Islet of Langerhans (tissue), 1 donor: ENCODE data around the gene CYBRD1.
"Not testable (repeated sequence)": the region's sequence is repeated elsewhere in the genome, so short reads cannot be mapped to it uniquely, and the experiment has no call there.

ENCODE experiments used
- FAIRE-seq: peaks from one replicate; lab custom pipeline; 2011; peaks lifted over from hg19 to GRCh38; lab: Jason Lieb, UNC

CYBRD1 gene

DNA sequence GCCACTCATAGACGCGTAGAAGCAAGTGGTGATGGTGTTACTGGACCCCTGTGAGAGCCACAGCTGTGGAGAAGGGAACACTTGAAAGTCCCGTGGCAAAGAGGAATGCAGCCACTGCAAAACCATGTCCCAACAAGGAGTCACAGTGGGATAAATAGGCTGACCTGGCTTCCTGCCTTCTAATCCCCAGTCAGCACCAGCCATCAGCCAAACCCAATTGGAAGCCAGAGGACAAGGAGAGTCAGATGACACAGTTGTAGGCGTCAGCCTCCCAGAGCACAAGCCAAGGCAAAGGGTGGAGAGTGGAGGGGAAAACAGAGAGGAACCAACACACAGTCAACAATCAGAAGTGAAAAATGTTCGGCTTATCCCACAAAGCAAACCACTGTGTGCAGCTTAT is 5.5 kb upstream of the CYBRD1 start:
- no peak for FAIRE-seq

DNA sequence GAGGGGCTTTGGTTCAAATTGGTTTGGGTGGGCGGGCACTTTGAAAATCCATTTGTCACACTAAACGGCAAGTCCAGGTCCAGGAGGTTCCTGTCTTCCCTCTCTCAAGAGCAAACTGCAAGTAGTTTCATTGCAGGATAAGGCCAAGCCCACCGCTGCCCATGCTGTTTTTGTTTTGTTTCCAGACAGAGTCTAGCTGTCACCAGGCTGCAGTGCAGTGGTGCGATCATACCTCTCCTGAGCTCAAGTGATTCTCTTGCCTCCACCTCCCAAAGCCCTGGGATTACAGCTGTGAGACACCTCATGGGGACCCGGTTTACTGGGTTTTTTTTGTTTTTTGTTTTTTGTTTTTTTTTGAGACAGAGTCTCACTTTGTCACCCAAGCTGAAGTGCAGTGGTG is 1.8 kb upstream of the CYBRD1 start:
- no peak for FAIRE-seq

DNA sequence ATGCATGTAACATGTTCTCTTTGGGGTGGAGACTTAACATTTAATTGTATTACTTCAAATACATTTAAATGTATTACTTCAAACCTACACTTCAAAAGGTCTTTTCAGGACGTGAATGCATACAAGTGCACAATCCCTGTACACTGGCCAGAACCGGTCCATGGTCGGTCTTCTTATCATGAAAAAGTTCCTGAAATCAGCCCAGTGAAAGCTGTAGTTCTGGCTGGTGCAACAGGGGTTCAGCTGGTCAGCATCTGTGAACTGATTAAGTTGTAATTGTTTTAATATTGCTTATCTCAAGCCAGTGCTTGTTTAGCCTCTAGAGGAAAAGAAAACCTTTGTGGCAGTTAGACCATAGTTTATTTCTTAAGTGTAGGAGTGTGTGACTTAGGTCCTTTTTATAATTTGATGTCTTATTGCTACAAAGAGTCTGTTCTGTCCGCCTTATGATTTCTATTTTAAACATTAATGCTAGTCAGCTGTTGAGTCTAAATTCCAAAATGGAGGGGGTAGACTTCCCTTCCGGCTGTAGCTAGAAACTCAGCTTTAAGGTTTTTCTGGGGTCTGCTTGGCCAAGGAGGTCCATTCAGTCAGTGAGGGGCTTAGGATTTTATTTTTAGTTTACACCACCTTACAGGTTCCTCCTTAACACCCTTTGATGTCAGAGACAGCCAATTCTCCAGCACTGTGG is 768 bp upstream of the CYBRD1 start:
- FAIRE-seq: no peak

DNA sequence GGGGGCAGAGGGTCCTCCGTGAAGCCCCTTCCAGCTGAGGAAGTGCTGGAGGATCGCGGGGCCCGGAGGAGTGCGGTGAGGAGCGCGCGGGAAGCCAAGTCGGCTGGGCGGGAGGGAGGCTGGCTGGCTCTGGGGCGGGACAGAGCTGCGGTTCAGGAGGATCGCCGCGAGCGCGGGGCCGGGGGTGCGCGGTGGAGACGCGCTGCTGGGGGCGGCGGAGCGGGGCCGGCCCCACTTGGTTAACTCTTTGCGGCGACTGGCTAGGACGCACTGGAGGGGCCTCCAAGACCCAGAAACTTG is 464 bp downstream of the CYBRD1 start:
- FAIRE-seq: no peak

DNA sequence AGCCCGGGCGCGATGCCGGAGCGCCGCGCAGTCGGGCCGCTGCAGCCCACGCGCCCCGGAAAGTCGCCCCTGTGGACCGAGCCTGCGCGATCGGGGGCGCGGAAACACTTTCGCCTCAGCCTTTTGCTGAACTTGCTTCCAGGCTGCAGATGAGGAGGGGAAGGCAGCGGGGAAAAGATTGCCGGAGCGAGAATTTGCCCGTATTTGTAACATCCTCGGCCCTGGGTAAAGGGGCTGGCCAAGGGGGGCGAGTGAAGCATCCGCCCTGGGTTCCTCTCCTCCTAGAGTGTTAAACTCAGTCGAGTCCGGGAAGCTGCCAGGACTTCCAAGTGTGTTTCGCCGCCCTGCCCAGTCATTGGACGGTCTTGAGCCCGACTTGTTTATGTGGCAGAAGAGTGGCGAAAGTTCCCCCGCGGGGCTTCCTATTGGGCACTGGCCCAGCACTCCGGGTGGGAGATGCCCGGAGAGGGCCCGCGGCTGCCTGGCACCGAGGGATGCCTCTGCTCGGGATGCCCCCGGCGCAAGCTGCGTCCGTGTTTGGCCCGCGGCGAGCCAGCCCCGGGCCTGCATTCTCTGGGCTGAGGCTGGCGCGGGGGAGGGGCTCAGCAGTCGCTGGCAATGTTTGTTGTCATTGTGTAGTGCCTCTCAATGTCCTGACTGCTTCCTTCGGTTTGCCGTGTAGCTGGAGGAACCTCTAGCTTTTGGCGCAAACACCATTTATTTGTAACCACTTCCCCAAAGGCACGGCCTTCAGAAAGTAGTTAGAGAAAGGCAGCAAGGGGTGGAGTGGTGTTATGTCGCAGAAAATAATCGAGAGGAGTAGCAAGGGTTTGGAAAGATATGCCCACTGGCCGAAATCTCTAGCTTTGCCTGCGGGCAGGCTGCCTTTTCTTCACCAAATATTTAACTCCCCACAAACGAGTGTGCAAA is 1.1 kb downstream of the CYBRD1 start:
- FAIRE-seq: no peak

DNA sequence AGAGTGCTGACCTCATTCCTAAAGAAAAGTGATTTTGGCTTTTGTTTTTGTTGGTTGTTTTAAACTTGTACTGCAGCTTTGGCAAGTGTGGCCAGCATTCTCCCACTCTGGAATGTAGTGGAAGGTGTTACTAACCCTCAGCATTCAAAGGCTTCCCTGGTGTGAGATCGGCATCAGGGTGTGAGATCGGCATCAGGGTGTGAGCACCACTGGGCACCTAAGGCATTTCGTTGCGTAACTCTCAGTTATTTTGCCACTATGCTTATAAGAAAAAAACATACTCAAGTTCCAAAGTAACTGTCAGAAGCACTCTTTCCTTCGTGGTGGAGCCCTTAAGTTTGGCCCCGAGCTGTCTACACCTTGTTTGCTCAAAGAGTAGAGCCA is 1.7 kb downstream of the CYBRD1 start:
- FAIRE-seq: no peak

DNA sequence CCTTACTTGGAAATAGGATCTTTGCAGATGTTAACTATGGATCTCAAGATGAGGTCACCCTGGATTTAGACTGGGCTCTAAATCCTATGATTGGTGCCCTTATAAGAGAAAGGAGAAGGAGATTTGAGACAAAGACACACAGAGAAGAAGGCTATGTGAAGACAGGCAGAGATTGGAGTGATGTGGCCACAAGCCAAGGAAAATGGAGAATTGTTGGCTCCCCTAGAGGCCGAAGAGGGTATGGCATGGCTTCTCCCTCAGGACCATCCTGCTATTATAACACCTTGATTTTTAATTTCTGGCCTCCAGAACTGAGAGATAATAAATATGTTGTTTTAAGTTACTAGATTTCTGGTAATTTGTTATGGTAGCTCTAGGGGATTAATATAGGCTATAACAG is 7.6 kb downstream of the CYBRD1 start:
- no peak for FAIRE-seq

DNA sequence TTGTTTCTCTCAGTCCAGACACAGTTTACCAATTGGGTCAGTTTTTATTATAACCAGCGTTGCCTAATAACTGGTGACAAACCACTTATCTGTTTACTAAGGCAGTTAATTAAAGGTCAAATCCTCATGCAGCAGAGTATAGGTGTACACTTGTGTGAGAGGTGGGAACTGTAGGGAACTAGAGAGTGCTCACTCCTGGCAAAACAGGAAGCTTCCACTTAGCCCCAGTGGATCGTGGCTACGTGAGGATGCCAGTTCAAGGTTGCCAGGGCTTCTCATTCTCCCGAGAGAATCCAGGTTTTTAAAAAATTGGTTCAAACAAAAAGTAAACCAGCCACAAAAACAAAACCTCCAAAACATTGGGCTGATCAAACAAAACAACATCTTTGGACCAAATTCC is 8.1 kb downstream of the CYBRD1 start:
- FAIRE-seq: no peak

DNA sequence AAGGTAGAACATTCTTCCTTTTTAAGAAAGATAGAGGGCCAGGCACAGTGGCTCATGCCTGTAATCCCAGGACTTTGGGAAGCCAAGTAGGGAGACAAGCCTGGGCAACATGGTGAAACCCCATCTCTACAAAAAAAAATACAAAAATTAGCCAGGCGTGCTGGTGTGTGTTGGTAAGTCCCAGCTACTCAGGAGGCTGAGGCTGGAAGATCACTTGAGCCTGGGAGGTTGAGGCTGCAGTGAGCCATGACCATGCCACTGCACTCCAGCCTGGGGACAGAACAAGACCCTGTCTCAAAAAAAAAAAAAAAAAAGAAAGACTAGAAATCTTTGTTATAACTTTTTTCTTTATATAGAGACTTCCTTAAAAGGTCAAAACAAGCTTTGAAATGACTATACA is 8.6 kb downstream of the CYBRD1 start:
- FAIRE-seq: not testable (repeated sequence)

DNA sequence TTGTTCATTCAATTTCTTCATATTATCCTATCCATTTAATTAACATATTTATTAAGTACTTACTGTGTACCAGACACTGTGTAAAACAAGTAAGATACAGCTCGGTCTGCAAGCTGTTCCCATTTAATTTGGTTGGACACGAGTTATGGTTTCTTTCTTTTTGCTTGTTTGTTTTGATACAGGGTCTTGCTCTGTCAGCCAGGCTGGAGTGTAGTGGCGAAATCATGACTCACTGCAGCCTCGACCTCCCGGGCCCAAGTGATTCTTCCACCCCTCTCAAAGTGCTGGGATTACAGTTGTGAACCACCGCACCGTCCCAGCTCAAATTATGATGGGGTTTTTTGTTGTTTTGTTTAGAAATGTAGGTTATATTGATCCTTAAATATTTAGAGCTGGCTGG is 9.0 kb downstream of the CYBRD1 start:
- no peak for FAIRE-seq

DNA sequence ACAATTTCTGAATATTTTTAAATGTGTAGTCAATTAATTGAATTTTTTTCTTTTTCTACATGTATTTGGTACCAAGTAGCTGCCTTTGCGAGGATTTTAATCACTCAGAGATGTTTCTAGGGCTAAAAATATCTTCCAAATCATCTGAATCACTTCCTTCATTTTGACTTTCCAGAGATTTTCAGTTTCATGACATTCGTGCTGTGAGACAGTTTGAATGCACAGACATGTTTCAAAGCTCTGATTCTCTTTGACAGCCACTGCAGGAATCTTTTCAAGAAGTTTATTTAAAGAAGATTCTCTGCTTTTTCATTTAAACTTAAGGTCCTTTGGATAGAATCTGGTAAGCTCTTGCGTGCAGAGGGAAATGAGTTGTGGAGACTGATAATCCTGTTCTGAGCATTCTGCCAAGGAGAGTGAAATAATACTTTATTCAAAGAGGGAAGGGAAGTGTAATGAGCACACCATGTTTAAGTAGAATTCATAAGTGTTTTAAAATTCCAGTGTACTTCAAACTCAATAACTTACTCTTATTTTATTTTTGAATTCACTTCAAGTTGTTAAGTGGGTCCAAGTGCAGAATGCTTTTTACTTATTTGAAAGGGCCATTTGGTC is 9.7 kb downstream of the CYBRD1 start:
- no peak for FAIRE-seq

DNA sequence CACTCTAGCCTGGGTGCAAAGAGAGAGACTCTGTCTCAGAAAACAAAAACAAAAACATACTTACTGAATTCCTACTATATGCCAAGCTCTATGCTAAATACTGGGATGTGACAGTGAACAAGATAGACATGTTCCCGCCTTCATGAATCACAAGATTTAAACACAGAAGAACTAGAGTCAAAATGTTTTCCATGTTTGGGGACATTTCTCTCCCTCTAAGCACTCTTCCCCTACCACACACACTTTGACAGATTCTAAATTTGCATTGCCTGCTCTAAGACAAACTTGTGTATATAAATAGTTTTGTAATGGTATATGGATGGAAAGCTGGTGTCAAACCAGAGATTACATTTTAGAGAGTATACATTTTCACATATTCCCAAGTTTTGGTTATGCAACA is 11.1 kb downstream of the CYBRD1 start:
- FAIRE-seq: no peak

DNA sequence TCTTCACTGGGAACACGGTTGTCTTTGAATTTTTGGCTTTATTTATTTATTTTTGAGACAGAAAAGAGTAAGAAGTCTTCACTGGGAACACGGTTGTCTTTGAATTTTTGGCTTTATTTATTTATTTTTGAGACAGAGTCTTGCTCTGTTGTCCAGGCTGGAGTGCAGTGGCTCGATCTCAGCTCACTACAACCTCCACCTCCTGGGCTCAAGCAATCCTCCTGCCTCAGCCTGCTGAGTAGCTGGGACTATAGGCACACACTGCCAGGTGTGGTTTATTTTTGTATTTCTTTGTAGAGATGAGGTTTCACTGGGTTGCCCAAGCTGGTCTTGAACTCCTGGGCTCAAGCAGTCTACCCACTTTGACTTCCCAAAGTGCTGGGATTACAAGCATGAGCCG is 13.3 kb downstream of the CYBRD1 start:
- FAIRE-seq: not testable (repeated sequence)

DNA sequence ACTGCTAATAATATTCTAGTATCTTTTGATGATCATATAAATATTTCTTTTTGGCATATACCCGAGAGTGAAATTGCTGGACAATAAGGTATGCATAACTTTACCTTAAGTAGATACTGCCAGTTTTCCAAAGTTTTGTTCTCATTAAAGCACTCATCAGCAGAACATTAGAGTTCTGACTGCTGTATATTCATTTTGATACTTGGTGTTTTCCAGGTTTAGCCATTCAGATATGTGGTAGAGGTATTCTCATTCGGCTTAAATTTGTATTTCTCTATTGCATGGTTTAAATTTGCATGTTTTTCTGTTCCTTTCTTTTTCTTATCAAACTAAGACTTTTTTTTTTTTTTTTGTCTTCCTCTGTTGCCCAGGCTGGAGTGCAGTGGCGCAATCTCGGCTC is 18.2 kb downstream of the CYBRD1 start:
- no peak for FAIRE-seq

DNA sequence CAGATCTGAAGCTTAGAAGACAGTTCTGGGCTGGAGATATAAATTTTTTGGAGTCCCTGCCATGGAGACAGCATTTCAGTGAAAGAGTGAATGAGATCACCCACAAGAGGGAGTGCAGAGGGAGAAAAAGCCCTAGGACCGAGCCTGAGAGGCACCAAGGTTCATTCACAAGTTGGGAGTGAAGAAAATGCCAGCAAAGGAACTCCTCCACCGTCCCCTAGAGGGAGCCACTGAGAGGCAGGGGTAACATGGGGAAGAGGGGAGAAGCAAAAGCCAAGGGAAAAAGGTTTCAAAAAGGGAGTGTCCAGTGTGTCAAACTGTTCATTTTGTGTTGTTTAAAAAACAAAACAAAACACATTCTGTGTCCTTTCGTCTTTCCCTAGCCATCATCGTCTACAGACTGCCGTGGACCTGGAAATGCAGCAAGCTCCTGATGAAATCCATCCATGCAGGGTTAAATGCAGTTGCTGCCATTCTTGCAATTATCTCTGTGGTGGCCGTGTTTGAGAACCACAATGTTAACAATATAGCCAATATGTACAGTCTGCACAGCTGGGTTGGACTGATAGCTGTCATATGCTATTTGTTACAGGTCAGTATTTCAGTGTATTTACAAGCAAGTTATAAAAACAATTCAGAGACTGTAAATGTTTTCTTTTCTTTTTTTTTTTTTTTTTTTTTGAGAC is 19.1 kb downstream of the CYBRD1 start:
- no peak for FAIRE-seq

DNA sequence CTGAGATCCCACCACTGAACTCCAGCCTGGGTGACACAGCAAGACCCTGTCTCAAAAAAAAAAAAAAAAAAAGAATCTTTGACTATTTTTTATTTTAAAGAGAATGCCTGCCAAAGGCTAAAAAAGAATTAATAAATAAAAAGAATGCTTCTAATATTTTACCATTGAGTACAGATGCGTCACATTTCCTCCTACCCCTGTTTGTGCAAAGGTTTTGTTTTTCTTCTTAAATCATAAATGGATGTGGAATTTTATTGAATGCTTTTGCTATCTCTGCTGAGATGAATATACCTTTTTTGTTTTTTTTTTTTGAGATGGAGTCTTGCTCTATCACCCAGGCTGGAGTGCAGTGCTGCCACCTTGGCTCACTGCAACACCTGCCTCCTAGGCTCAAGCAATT is 22.8 kb downstream of the CYBRD1 start:
- no peak for FAIRE-seq

DNA sequence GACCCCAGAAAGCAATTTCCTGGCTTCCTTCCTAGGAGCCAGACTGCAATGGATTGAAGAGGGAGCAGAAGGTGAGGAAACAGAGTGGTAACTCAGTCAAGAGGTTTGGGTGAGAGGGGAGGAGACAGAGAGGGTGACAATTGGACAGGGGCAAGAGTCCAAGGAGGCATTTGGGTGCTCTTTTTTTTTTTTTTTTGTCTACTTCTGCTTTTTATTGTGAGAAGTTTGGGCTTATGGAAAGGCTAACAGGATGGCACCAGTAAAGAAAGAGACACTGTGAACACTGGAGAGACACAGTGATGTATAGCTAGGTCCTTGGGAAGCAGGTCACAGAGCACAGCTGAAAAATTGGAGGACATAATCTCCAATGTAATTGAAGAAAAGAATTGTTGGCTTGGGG is 25.0 kb downstream of the CYBRD1 start:
- no peak for FAIRE-seq

DNA sequence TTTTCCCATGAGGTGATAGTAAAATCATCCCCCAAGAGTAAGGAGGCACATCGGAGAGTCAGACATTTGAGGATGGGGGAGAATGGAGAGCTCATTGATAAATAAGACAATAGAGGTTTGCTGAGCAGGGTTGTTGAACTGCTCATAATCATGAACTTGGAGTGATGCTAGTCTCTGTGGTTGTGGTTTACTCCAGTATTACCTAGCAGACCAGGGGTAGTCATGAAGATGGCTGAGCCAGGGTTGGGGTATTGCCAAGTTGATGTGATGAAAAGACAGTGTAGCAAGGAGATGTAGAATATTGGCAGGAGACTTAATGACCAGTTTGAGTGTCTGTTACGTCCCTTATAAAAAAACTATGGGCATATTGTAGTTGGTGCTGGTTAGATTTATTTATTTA is 25.4 kb downstream of the CYBRD1 start:
- no peak for FAIRE-seq

DNA sequence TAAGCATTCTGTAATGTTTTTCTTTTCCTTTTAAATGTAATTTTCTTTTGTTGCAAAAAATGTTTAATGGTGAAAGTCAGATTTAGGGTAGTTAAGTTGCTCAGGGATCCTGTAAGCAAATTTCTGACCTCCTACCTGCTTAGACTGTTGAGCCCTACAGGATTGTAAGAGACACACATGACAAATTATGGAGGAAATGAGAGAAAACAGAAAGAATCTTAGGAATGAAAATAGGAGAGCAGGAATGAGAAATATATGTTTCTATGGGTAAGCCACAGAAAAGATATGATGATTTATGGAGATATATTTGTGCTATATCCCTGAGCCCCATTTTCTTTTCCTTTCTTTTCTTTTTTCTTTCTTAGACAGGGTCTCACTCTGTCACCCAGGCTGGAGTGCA is 28.3 kb downstream of the CYBRD1 start:
- no peak for FAIRE-seq

DNA sequence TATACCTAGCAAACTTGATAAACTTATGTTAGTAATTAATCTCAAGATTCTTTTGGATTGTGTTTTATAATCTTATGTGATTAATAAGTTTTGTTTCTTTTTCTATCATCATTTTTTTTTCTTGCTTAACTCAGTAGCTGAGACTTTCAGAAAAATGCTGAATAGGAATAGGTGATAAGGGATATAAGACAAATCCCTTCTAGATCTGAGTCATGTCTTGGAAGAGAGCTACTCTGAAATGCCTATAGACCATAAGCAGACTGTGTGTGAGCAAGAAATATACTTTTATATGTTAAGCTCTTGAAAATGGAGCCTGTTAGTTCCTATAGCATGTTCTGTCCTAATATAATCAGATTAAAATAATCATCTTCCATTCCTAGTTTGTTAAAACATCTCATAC is 29.6 kb downstream of the CYBRD1 start:
- no peak for FAIRE-seq

DNA sequence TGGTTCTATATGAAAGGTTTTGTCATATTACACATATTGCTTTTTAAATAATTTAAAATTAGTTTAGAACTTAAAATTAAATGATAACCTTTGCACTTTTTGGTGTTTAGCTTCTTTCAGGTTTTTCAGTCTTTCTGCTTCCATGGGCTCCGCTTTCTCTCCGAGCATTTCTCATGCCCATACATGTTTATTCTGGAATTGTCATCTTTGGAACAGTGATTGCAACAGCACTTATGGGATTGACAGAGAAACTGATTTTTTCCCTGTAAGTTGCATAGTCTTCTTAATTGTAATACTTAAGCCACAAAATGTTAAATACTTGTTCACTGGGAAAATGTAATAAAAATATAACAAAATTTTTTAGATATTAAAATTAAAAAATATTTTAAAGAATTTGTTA is 31.0 kb downstream of the CYBRD1 start:
- no peak for FAIRE-seq

DNA sequence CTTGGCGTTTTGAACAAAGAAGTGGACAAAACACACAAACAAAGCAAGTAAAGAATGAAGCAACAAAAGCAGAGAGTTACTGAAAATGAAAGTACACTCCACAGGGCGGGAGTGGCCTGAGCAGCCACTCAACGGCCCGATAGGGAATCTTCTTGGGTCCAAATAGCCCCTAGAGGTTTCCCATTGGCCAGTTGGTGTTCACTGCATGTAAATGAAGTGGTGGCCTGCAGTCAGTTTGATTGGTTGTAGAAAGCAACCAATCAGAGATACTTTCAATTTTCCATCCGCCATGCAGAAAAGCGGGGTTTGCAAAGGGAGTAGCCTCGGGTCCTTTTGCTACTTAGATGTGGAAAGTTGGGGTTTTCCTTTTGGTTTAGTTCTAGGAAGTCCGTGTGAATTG is 31.6 kb downstream of the CYBRD1 start:
- FAIRE-seq: no peak

DNA sequence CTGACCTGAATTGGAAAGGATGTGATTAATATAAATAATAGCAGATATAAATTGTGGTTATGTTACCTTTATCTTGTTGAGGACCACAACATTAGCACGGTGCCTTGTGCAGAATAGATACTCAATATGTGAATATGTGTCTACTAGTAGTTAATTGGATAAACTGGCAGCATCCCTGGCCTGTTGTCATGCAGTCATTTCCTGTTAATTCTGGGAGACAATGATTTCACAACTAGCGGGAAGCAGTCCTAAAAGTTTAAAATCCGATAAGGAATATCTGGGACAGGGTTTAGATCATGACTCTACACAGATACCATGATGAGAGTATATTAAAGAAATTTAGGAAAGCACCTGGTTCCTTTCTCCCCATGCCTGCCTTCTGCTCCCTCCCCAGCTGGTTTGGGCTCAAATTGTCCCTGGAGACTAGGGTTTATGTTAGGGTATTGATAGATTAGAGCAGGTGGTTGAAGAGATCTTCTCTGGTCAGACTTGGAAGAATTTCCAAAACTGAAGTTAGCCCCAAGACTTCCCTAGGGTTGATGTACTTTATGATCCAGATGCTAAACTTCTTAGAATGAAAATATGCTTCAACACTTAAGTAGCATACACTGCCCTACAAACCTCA is 32.8 kb downstream of the CYBRD1 start:
- FAIRE-seq: no peak
